GM21576 (cell line): Measurements from ENCODE around the gene RPH3AL.
"Not testable (repeated sequence)": the region's sequence is repeated elsewhere in the genome, so short reads cannot be mapped to it uniquely, and the experiment has no call there.

ENCODE experiments used
- ATAC-seq: cut with Tn5 transposase; IDR thresholded peaks from one replicate; pipeline ENCODE4 v1.9.1; 2021; ENCODE audit warnings: mild to moderate bottlenecking, moderate library complexity; ENCODE audit not compliant: unreplicated experiment

Gene RPH3AL

DNA sequence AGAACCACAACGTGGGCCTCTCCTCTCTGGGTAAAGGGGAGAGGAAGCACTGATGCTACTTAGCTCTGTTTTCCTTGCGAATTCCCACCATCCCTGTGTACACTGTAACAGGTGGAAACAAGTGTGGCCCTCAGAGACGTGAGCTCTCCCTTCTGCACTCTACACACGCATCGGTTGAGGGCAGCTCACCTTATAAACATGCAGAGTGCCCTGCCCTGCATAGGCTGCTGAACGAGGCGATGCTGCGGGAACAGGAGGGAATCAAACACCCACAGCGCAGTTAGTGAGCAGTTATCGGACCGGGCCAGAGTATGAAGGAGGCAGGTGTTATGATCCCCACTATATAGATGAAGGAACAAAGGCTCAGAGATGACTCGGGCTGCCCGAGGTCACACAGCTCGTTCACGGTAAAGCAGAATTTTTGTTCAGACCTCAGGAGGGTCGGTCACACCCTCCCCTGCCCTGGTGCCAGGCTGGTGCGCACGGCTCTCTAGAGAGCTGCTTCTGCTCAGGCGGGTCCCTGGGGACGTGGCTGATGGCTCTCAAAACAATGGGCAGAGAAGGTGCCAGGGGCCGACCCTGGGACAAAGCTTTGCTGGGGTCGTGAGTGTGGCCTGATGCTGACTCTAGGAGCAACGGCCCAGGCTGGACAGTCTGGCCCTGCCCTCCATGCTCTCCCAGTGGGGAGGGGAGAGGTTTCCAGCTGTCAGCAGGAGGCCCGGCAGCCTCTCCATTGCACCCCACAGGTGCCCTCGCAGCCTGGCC is 68.5 kb downstream of the RPH3AL start:
- ATAC-seq, result no peak

DNA sequence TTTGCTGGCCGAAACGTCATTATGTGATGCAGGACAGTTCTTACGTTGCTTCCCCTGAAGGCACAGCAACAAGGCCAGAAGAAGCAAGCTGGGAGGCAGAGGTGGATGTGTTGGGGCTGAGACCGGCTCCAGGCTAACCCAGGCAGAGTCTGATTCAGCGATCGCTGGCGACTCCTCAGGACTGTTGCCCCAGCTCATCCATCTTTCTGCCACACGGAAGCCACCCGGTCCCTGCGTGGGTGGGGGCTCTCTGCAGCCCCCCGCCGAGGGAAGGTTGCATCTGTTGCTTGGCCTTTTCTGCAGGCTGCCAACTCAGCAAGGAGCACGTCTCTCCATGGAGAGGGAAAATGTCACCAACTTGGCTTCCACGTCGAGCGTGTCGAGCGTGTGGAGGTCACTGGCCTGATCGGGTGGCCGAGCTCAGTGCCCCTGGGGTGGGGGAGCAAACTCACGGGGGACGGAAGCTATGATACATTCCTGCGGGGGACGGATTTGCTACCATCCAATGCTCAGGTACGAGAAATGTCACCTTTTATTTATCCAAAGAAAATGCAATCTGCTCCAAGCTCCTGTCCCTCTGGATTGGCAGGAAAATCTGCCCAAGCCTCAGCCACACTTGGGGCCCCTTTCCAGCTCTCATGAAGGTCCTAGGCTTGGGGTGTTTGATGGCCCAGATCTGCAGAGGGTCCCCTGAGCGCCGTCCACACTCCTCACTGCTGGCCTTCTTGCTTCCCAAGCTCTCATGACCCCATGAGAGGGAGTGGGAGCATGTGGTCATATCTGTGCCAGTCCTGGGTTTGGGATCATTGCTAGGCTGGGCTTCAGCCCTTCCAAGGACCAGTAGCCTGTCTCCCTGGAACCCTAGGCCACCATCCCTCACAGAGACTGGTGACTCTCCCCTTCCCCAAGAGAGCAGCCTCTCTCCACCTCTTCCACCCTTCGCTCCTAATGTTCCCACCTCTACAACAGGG is 69.4 kb downstream of the RPH3AL start:
- ATAC-seq, result no peak

DNA sequence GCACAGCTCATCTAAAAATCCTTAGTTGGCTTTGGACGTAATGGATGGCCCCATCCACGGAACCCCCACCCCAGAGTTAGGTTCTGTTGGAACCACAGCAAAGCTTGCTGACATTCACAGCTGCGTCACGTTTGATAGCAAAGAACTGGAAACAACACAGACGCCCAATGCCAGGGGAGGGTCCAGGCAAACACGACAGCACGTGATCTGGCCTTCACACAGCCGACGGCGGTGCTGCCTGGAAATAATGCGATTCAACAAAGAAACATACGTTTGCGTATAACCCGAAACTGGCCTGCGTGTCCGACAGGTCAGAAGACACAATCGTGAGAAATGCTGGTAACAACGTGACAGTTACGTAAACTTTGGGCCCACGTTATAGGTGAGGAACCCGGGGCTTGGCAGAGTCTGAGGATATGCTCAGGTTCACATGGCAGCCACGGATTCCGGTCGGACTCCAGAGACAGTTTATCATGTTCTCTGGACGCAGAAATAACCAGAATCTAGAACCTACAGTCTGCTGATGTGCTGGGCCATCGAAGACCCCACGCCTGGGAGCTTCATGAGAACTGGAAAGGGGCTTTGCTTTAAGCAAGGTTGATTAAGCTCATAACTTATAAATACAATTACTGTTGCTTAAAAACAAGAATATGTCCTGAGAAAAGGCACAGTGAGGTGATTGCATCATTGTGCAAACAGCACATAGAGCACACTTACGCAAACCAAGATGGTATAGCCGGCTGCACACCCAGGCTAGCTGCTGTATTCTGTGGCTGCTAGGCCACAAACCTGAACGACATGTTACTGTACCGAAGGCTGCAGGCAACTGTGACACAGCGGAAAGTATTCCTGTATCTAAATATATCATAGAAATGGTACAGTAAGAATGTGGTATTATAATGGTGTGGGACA is 70.4 kb downstream of the RPH3AL start:
- no peak for ATAC-seq

DNA sequence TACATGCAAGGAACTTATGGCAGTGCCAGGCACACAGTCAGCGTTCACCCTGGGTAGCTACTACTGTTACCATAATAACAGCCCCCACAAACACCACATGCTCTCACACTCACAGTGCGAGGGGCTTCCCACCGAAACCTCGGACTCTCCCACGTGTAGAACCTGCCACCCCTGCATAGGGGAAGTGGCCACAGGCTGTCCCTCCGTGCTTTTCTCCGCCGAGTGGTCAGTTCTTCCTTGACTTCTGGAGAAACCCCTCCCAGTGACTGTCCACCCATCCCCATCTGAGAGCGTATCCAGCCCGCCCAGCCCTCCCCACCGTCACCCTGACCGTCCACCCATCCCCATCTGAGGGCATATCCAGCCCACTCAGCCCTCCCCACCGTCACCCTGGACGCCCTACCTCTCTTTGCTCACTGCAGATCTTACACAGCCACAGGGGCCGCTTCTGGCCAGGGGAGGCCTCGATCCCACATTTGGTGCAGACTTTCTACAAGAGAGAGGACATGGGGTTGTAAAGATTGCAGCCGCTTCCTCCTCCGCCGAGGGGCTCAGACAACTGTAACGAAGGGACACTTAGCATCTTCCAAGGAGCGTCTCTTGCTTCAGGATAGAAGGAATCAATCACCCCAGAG is 71.1 kb downstream of the RPH3AL start:
- ATAC-seq, result no peak

DNA sequence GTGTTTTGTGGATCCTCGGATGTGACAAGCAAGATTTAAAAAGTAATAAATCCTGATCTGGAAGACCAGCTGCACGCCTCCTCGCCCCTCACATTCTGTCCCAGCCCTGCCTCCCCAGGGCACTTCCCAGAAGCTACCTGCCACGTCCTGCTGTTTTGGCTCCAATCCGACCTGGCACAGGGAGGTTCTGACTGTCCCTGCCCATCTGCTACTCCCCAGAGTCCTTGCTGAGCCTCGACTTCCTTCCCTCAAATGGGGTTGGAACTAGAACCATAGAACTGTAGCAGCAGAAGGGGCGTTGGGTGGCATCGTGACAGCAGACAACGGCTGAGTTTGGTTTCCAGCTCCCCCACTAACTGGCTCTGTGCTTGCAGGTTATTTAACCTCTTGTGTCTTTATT is 71.7 kb downstream of the RPH3AL start:
- ATAC-seq, result no peak

DNA sequence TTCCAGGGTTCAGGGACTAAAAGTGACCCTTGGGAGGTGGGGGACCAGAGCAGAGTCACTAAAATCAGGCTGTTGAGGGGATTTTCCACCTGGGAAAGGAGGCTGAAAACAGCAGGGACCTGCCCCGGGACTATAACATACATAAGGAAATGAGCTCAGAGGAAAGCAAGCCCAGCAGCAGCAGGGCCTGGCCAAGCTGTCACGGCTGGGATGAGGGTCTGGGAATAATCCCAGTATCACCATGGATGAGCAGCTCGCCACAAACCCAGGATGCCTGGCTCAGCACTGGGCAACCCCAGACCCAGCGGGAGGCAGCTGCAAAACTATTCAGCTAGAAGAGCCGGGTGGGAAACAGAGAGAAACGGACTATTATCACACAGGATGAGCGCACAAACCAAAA is 72.4 kb downstream of the RPH3AL start:
- ATAC-seq, result no peak

DNA sequence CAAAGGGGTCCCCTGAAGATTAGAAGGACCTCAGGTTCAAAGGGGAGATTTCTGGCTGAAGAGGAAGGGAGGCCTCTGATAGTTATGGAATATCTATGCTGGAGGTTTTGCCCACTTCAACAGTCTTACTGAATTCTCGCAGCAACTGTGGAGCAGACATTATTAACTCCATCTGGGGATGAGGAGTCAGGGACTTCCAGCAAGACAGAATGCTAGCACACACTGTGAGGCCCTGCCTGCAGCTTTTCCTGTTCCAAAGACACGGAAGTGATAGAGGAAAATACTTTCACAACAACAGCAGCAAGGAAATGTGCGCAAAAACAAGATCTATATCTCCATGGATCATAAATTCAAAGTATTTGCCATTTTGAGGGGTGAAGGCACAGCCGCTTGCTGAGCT is 72.8 kb downstream of the RPH3AL start:
- no peak for ATAC-seq

DNA sequence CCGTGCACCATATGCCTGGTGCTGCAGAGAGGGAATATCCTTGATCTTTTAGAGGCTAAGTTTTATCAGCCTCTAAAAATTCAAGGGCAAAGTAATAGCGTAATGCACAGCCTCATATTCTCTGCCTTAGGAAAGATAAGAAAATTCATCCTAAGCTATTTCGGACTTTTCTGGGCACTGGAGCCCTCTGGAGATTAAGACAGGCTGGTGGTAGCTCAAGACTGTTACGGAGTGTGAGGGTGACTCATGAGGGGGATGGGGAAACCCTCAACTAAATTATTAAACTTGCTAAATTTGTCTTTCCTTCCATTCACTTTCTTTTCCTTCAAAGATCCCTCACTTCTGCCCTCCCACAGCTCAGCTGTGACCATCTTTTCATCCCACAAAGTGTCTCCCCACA is 73.3 kb downstream of the RPH3AL start:
- no peak for ATAC-seq

DNA sequence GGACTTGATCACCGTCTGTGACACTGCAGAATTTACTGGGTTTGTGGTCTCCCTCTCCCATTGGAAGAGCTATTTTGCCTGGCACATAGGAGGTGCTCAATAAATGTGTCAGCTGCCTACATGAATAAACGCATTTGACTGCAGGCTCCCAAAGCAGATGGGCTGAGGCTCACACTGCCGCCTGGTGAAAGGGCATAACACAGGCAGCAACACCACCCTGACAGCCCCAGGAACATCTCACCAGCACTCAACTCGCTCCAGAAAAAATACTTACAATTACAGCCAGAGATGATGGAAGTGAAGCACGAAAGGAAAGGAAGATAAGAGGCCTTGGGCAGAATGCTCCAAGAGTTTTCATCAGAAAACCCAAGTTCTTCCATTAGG is 73.9 kb downstream of the RPH3AL start:
- ATAC-seq, result no peak

DNA sequence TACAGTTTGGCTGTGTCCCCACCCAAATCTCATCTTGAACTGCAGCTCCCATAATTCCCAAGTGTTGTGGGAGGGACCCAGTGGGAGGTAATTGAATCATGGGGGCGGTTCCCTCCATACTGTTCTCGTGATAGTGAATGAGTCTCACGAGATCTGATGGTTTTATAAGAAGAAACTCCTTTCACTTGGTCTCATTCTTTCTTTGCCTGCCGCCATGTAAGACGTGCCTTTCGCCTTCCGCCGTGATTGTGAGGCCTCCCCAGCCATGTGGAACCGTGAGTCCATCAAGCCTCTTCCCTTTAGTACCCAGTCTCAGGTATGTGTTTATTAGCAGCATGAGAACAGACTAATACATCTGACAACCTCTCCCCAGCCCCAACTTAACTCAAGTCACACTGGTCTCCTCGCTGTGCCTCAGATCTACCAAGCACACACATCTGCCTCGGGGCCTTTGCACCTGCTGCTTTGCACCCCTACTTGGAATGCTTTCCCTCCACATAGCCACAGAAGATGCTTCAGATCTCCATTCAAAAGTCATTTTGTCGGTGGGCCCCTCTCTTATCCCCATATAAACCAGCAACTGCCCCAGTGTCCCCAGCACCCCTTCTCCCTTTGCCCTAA is 74.4 kb downstream of the RPH3AL start:
- ATAC-seq, result no peak

DNA sequence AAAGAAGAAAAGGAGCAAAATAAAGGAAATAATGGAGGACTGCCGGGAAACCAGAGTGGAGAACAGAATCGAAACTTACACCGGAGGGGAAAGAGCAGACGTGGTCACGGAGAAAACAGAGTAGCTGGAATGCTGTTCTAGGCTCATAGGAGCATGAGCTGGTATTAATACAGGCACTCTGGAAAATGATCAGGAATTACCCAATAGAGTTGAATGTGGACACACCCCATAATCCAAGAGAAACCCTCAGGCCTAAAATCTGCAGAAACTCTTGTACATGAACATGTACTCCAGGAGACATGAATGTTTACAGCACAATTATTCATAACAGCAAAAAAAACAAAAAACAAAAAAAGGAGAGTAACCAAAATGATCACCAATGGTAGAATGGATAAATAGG is 77.7 kb downstream of the RPH3AL start:
- no peak for ATAC-seq

DNA sequence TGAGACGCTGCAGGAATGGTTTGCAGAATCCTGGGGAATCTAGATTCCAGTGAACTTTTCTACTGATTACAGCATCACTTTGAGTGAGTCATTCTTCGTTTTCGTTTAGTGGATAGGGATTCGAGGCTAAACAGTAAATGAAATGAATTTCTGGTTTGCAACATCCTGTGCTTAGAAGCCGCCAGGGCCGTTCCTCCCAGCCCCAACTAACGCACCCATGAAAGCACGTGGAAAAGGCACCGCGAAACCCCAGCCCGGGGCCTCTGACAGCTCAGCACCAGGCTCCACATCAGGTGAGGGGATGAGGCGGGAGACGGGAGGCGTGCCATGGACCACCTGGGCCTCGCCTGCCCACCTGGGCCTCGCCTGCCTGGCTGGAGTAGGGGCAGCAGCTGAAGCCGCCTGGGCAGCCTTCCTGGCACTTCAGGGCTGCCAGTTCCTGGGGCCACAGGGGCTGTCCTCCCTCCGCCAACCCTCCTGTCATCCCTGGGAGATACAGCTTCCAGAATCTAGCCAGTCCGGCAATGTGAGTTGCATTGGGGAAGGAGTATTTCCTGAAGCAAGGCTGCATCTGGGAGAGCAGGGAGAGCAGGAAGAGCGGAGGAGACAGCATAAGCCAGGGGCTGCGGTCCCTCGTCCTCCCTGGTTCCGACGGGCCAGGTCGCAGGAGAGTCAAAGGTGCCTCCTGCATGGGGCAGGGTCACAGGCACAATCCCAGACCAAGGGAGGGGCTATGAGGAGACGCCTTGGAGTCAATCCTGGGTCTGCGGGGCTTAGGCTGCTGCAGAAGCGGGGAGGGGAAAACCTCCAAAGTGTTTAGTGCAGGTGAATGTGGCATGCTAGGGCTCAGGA is 78.4 kb downstream of the RPH3AL start:
- ATAC-seq, result no peak

DNA sequence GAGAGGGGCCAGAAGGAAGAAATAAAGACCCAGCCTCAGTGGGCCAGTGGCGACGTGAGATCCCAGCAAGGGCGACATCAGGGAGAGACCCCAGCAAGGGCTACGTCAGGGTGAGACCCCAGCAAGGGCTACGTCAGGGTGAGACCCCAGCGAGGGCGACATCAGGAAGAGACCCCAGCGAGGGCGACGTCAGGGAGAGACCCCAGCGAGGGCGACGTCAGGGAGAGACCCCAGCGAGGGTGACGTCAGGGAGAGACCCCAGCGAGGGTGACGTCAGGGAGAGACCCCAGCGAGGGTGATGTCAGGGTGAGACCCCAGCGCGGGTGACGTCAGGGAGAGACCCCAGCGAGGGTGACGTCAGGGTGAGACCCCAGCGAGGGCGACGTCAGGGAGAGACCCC is 79.8 kb downstream of the RPH3AL start:
- ATAC-seq, result not testable (repeated sequence)

DNA sequence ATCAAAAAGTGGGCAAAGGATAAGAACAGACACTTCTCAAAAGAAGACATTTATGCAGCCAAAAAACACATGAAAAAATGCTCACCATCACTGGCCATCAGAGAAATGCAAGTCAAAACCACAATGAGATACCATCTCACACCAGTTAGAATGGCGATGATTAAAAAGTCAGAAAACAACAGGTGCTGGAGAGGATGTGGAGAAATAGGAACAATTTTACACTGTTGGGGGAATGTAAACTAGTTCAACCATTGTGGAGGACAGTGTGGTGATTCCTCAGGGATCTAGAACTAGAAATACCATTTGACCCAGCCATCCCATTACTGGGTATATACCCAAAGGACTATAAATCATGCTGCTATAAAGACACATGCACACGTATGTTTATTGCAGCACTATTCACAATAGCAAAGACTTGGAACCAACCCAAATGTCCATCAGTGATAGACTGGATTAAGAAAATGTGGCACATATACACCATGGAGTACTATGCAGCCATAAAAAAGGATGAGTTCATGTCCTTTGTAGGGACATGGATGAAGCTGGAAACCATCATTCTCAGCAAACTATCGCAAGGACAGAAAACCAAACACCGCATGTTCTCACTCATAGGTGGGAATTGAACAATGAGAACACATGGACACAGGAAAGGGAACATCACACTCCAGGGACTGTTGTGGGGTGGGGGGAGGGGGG is 80.5 kb downstream of the RPH3AL start:
- ATAC-seq, result not testable (repeated sequence)

DNA sequence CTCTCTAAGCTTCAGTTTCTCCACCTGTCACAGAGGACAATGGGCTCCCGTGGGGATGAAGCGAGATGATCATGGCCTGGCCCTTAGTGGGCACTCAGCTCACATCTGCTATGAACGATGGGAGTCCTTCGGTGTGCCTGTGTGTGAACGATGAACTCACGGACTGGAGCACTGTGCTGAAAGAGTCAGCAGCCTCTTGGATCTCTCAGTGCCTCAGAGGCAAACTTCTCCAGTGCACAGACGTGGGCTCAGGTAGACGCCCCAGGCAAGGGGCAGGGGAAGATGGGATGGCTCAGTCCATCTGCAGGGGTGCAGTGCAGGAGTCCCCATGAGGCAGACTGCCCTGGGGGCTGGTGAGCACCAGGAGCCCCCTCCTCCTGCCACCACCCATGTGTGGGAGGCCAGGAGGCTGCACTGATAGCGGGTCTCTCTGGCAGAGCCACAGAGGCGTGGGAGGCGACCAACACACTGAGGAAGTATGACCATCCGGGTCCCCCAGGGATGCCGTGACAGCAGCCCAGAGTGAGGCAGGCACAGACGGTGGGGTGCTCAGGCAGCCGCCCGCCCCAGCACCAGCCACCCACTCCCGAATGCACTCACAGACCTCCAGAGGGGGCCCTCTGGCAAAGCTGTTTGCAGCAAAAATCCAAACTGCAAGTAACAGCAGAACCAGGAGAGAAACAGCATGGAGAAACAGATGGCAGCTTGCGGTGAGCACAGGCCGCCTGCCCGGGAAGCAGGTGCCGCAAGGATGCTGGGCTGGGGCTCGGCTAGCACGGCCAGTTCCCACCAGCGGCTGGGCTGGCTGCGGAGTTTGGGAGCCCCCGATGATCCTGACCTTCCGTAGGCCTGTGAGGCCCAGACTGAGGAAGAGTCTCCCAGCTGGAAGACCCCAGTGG is 82.7 kb downstream of the RPH3AL start:
- ATAC-seq, result no peak

DNA sequence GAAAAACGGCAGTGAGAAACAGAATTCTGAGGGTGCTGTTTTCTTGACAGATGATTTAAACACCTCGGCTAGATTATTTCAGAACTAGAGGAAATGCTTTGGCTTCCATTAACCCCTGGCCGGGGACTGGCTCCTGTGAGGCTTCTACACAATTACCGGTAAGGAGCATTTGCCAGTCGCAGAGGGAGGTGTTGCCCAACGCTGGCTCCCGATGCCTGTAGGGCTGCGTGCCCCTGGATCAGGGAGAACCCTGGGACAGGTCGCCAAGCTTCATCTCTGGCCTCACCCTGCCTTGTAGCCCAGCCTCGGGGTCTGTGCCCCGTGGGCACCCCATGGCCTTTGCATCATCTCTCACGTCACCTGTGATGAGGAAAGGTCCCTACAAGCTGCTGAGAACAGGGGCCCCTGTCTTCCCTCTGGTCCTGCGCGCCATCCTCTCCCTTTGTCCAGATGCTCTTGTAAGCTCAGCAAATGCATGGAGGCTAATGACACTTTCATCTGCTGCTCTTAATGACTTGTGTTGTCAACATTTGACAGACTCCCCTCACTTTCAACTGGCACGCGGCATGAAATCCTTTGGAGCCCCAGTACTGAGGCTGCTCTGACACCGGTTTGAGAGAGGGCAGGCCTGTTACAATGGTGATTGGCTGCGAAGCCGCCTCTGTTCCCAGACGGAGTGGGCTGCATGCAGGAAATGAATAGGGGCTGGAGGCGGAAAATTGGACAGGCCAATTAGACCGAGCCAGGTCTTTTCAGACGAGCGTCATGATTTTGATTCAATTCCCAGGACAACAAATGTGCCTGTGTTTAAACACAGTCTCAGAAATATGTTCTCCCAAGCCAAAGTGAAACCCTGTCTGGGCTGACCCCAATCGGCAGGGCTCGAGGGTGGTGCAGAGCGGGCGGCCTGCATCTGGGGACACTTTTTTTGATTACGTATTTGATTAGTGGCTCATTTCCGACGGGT is 85.6 kb downstream of the RPH3AL start:
- ATAC-seq, result no peak
